Activated T-helper 1 cell treated with anti-CD3 and anti-CD28 coated beads, Interleukin-12 subunit alpha, Interleukin-12 subunit beta, Interleukin-2, Interleukin-4 antibody, amounts not matched to agents 30 ng/mL and 10 ng/mL and 1 ng/mL, durations not matched to agents 14 hours and 24 hours and 36 hours (primary cell): ENCODE measurements around the gene DDX39B. TPM values are rescaled to one million over a fixed set of nuclear protein-coding genes. Genes with fewer than 3 reads are reported as not detected.
"Not testable (repeated sequence)": the region's sequence is repeated elsewhere in the genome, so short reads cannot be mapped to it uniquely, and the experiment has no call there.

Experiments used
- DNase-seq: peaks from one replicate; pipeline ENCODE4 v3.0.0; 2021; ENCODE audit warnings: low spot score
- H3K27ac Mint-ChIP-seq: one replicate; pipeline ENCODE4 v1.8.0; 2021; ENCODE audit warnings: mild to moderate bottlenecking, mixed read lengths
- H3K27me3 Mint-ChIP-seq: one replicate; pipeline ENCODE4 v1.8.0; 2022; ENCODE audit warnings: mild to moderate bottlenecking, moderate library complexity, mixed read lengths; ENCODE audit not compliant: insufficient read depth
- H3K36me3 Mint-ChIP-seq: one replicate; pipeline ENCODE4 v1.8.0; 2021; ENCODE audit warnings: low read depth, mixed read lengths
- H3K4me1 Mint-ChIP-seq: one replicate; pipeline ENCODE4 v1.8.0; 2021; ENCODE audit warnings: low read depth, mixed read lengths
- H3K4me3 Mint-ChIP-seq: one replicate; pipeline ENCODE4 v1.8.0; 2021; ENCODE audit warnings: mild to moderate bottlenecking, moderate library complexity, mixed read lengths
- H3K9me3 Mint-ChIP-seq: one replicate; pipeline ENCODE4 v1.8.0; 2021; ENCODE audit warnings: mixed read lengths
- intact Hi-C: fragments of 100-400 bp; cut with micrococcal nuclease; formaldehyde crosslinking; loops from one replicate; pipeline ENCODE4 v1.15.1; 2024
- total RNA-seq: library from RNA; stranded (reverse); gene quantifications from 2 replicates; pipeline ENCODE4 v1.2.3, GENCODE V29; 2022

Gene DDX39B
- total RNA-seq, 1 donor from 2014 or later = 628 TPM

GRCh38 chr6:31495580-31495979 is 46.2 kb downstream of the DDX39B start:
- H3K4me1 Mint-ChIP-seq = peaks cover 50% of the 10 kb centered on the region
- no peaks in the 10 kb centered on the region for H3K27me3 Mint-ChIP-seq
- H3K4me3 Mint-ChIP-seq = peak overlapping the region; percentile 89
- intact Hi-C loops = loop anchor here (2.0 to 10.0 kb wide), 4 partner anchors 125 to 402 kb away; partner anchors contain the start of genes EHMT2, GPANK1, HSPA1B and PRRC2A
- H3K36me3 Mint-ChIP-seq = no peaks in the 10 kb centered on the region
- H3K9me3 Mint-ChIP-seq = no peaks in the 10 kb centered on the region
- DNase-seq = no peak
- H3K27ac Mint-ChIP-seq = peak overlapping the region; percentile 70

GRCh38 chr6:31493875-31494694 is 47.7 kb downstream of the DDX39B start:
- Mint-ChIP-seq H3K27me3 (no peaks in the 10 kb centered on the region), H3K27ac (peak overlapping the region; percentile 85), H3K4me1 (peaks cover 46% of the 10 kb centered on the region), H3K36me3 (no peaks in the 10 kb centered on the region), H3K4me3 (peak overlapping the region; percentile 89), H3K9me3 (no peaks in the 10 kb centered on the region)
- peak; percentile 69 for DNase-seq
- intact Hi-C loops = loop anchor here (1.0 to 10.0 kb wide), 9 partner anchors 31 to 812 kb away; partner anchors contain the start of genes GPANK1, HSPA1B, MICA and PRRC2A

- intact Hi-C loops = loop anchor here (1.0 to 10.0 kb wide), 6 partner anchors 31 to 811 kb away; partner anchors contain the start of genes HSPA1B, MICA and TCF19
- Mint-ChIP-seq H3K4me3 (peak overlapping the region; percentile 89), H3K27ac (peak overlapping the region; percentile 85), H3K4me1 (peaks cover 40% of the 10 kb centered on the region)
- H3K36me3 Mint-ChIP-seq, H3K9me3 Mint-ChIP-seq, H3K27me3 Mint-ChIP-seq, DNase-seq: not testable (repeated sequence)
These were observed 48.3 kb downstream of the DDX39B start for GRCh38 chr6:31493550-31493874.

GRCh38 chr6:31490115-31490873 is 51.5 kb downstream of the DDX39B start:
- Mint-ChIP-seq H3K27ac (peak overlapping the region; percentile 9), H3K36me3 (no peaks in the 10 kb centered on the region), H3K9me3 (no peaks in the 10 kb centered on the region), H3K4me1 (peaks cover 27% of the 10 kb centered on the region), H3K27me3 (no peaks in the 10 kb centered on the region), H3K4me3 (no peak overlapping the region)
- intact Hi-C loops = loop anchor here (2.0 to 10.0 kb wide), 3 partner anchors 93 to 808 kb away; partner anchors contain the start of gene HSPA1B
- DNase-seq = no peak

- Mint-ChIP-seq H3K27ac (no peak overlapping the region), H3K36me3 (no peaks in the 10 kb centered on the region), H3K9me3 (no peaks in the 10 kb centered on the region), H3K4me3 (no peak overlapping the region), H3K4me1 (peaks cover 24% of the 10 kb centered on the region), H3K27me3 (no peaks in the 10 kb centered on the region)
- DNase-seq = no peak
- intact Hi-C loops = no loop called here
These were observed 52.7 kb downstream of the DDX39B start for GRCh38 chr6:31489086-31489485.

GRCh38 chr6:31487674-31488073 is 54.1 kb downstream of the DDX39B start:
- H3K9me3 Mint-ChIP-seq, H3K27ac Mint-ChIP-seq, H3K4me3 Mint-ChIP-seq, H3K27me3 Mint-ChIP-seq, DNase-seq, intact Hi-C loops, H3K36me3 Mint-ChIP-seq: not testable (repeated sequence)
- peaks cover 17% of the 10 kb centered on the region for H3K4me1 Mint-ChIP-seq

GRCh38 chr6:31486065-31486837 is 55.6 kb downstream of the DDX39B start:
- H3K36me3 Mint-ChIP-seq = not testable (repeated sequence)

GRCh38 chr6:31485055-31485454 is 56.7 kb downstream of the DDX39B start:
- no peaks in the 10 kb centered on the region for H3K36me3 Mint-ChIP-seq
- DNase-seq = no peak
- peaks cover 5% of the 10 kb centered on the region for H3K4me1 Mint-ChIP-seq
- H3K4me3 Mint-ChIP-seq = no peak overlapping the region
- intact Hi-C loops = no loop called here
- H3K27ac Mint-ChIP-seq = no peak overlapping the region
- no peaks in the 10 kb centered on the region for H3K9me3 Mint-ChIP-seq
- H3K27me3 Mint-ChIP-seq = no peaks in the 10 kb centered on the region

More at GRCh38 chr6:31486065-31486837, 55.6 kb downstream of the DDX39B start:
- H3K27me3 Mint-ChIP-seq, H3K4me1 Mint-ChIP-seq, H3K9me3 Mint-ChIP-seq, H3K27ac Mint-ChIP-seq, intact Hi-C loops, DNase-seq, H3K4me3 Mint-ChIP-seq: not testable (repeated sequence)

GRCh38 chr6:31483392-31483791 is 58.4 kb downstream of the DDX39B start:
- Mint-ChIP-seq H3K4me1 (peaks cover 4% of the 10 kb centered on the region), H3K27me3 (no peaks in the 10 kb centered on the region), H3K9me3 (no peaks in the 10 kb centered on the region), H3K4me3 (no peak overlapping the region), H3K27ac (no peak overlapping the region), H3K36me3 (no peaks in the 10 kb centered on the region)
- intact Hi-C loops = no loop called here
- no peak for DNase-seq

- intact Hi-C loops = no loop called here
- peaks cover 4% of the 10 kb centered on the region for H3K36me3 Mint-ChIP-seq
- DNase-seq = no peak
- no peaks in the 10 kb centered on the region for H3K4me1 Mint-ChIP-seq
- H3K4me3 Mint-ChIP-seq = no peak overlapping the region
- no peak overlapping the region for H3K27ac Mint-ChIP-seq
- H3K9me3 Mint-ChIP-seq = no peaks in the 10 kb centered on the region
- H3K27me3 Mint-ChIP-seq = no peaks in the 10 kb centered on the region
These were observed 61.2 kb downstream of the DDX39B start for GRCh38 chr6:31480574-31480973.
